ENCODE measurements around the gene SERGEF. TPM values are rescaled to one million over a fixed set of nuclear protein-coding genes. Genes with fewer than 3 reads are reported as not detected.

SERGEF gene
- total RNA-seq, 2 donors from 2014 or later, result 34.6 to 39.8 TPM

GRCh38 chr11:17775035-17775348, 237.9 kb downstream of the SERGEF start:
- H3K27ac Mint-ChIP-seq, result no peak overlapping the region
- no peaks in the 10 kb centered on the region for H3K36me3 Mint-ChIP-seq (ENCODE audit: low read depth)
- no peak overlapping the region for H3K4me3 Mint-ChIP-seq
- ATAC-seq (no peak), DNase-seq (no peak)
- H3K9me3 ChIP-seq (ENCODE audit: control insufficient read depth, low read length, poor library complexity, severe bottlenecking), result no peaks in the 10 kb centered on the region
- no peaks in the 10 kb centered on the region for H3K27me3 Mint-ChIP-seq
- H3K4me1 Mint-ChIP-seq, result no peaks in the 10 kb centered on the region

DNA sequence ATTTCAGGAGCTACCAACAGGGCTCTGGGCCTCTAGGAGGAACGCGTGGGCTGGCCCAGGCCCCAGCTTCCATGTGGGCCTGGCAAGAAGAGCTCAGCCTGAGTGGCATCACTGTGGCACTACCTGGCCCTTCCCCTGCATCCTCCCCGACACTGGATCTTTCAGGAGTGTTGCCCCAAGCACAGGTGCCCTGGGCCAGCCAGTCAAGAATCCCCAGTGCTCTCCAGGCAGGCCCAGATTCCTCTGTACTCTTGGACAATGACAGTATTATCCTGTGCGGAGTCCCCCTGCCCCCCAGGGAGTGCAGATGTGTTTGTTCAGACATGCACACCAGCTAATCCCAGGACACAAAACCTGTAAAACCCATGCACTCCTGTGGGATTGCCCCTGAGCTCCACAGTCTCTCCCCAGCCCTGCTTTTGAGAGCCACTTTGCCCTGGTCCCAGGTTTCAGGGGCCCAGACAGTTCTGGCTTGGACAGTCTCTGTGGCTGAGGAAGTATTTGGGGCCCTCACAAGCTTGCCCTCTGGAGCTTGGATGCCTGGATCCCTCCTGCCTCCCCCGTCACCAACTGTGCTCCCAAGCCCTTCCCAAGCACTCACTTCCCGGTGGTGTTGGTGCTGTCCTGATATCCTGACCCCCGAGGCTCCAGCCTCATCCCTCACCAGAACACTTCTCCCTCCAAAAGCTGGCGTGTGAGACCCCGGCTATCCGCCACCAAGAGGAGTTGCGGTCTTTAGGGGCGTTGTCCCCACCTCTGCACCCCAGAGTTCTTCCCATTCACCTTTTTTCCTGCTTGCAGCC, 238.4 kb downstream of the SERGEF start:
- no peak for ATAC-seq
- Mint-ChIP-seq H3K27me3 (no peaks in the 10 kb centered on the region), H3K4me1 (no peaks in the 10 kb centered on the region), H3K27ac (no peak overlapping the region), H3K4me3 (no peak overlapping the region), H3K36me3 (ENCODE audit: low read depth) (no peaks in the 10 kb centered on the region)
- DNase-seq, result no peak
- no peaks in the 10 kb centered on the region for H3K9me3 ChIP-seq (ENCODE audit: control insufficient read depth, low read length, poor library complexity, severe bottlenecking)

DNA sequence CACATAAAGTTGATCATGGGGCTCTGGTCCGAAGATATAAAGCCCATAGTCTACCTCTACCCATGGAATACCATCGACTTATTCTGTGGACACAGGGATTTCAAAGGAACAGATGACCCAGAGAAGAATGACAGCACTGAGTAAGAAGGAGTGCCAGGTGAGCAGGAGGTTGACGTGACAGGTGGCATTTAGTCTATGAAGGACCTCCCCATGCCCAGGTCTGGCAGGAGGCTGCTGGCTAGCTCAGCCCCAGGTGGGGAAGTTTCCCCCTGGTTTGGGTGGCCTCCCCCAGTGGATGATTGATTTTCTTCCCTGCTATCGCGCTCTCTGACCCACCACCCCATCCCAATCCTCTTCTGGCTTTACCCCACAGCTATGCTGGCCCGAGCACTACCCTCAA, 239.2 kb downstream of the SERGEF start:
- Mint-ChIP-seq H3K4me1 (no peaks in the 10 kb centered on the region), H3K27ac (no peak overlapping the region), H3K4me3 (no peak overlapping the region), H3K27me3 (no peaks in the 10 kb centered on the region), H3K36me3 (ENCODE audit: low read depth) (no peaks in the 10 kb centered on the region)
- ATAC-seq (no peak), DNase-seq (no peak)
- H3K9me3 ChIP-seq (ENCODE audit: control insufficient read depth, low read length, poor library complexity, severe bottlenecking), result no peaks in the 10 kb centered on the region

GRCh38 chr11:17772704-17773600, 239.9 kb downstream of the SERGEF start:
- peaks cover 4% of the 10 kb centered on the region for H3K4me1 Mint-ChIP-seq
- no peaks in the 10 kb centered on the region for H3K9me3 ChIP-seq (ENCODE audit: control insufficient read depth, low read length, poor library complexity, severe bottlenecking)
- no peak overlapping the region for H3K4me3 Mint-ChIP-seq
- no peaks in the 10 kb centered on the region for H3K27me3 Mint-ChIP-seq
- H3K27ac Mint-ChIP-seq, result no peak overlapping the region
- DNase-seq (no peak), ATAC-seq (no peak)
- no peaks in the 10 kb centered on the region for H3K36me3 Mint-ChIP-seq (ENCODE audit: low read depth)

- DNase-seq (no peak), ATAC-seq (no peak)
- H3K9me3 ChIP-seq (ENCODE audit: control insufficient read depth, low read length, poor library complexity, severe bottlenecking), result no peaks in the 10 kb centered on the region
- Mint-ChIP-seq H3K27me3 (no peaks in the 10 kb centered on the region), H3K4me1 (peaks cover 5% of the 10 kb centered on the region), H3K4me3 (no peak overlapping the region), H3K27ac (no peak overlapping the region), H3K36me3 (ENCODE audit: low read depth) (no peaks in the 10 kb centered on the region)
Observed at GRCh38 chr11:17771841-17772401, 240.9 kb downstream of the SERGEF start.

- no peak overlapping the region for H3K4me3 Mint-ChIP-seq
- DNase-seq (no peak), ATAC-seq (no peak)
- no peaks in the 10 kb centered on the region for H3K27me3 Mint-ChIP-seq
- H3K4me1 Mint-ChIP-seq, result peaks cover 5% of the 10 kb centered on the region
- no peaks in the 10 kb centered on the region for H3K9me3 ChIP-seq (ENCODE audit: control insufficient read depth, low read length, poor library complexity, severe bottlenecking)
- no peak overlapping the region for H3K27ac Mint-ChIP-seq
- no peaks in the 10 kb centered on the region for H3K36me3 Mint-ChIP-seq (ENCODE audit: low read depth)
Observed at GRCh38 chr11:17771415-17771814, 241.4 kb downstream of the SERGEF start.

GRCh38 chr11:17770917-17771316, 241.9 kb downstream of the SERGEF start:
- DNase-seq (no peak), ATAC-seq (no peak)
- peaks cover 5% of the 10 kb centered on the region for H3K4me1 Mint-ChIP-seq
- no peak overlapping the region for H3K27ac Mint-ChIP-seq
- H3K27me3 Mint-ChIP-seq, result peaks cover under 1% of the 10 kb centered on the region
- H3K4me3 Mint-ChIP-seq, result no peak overlapping the region
- no peaks in the 10 kb centered on the region for H3K36me3 Mint-ChIP-seq (ENCODE audit: low read depth)
- no peaks in the 10 kb centered on the region for H3K9me3 ChIP-seq (ENCODE audit: control insufficient read depth, low read length, poor library complexity, severe bottlenecking)

- Mint-ChIP-seq H3K4me1 (peaks cover 5% of the 10 kb centered on the region), H3K36me3 (ENCODE audit: low read depth) (no peaks in the 10 kb centered on the region), H3K27me3 (peaks cover 7% of the 10 kb centered on the region), H3K27ac (no peak overlapping the region), H3K4me3 (no peak overlapping the region)
- no peaks in the 10 kb centered on the region for H3K9me3 ChIP-seq (ENCODE audit: control insufficient read depth, low read length, poor library complexity, severe bottlenecking)
- ATAC-seq (no peak), DNase-seq (no peak)
Observed at GRCh38 chr11:17770048-17770652, 242.7 kb downstream of the SERGEF start.

GRCh38 chr11:17769218-17769617, 243.6 kb downstream of the SERGEF start:
- H3K9me3 ChIP-seq (ENCODE audit: control insufficient read depth, low read length, poor library complexity, severe bottlenecking), result no peaks in the 10 kb centered on the region
- no peak overlapping the region for H3K4me3 Mint-ChIP-seq
- H3K27ac Mint-ChIP-seq, result no peak overlapping the region
- H3K4me1 Mint-ChIP-seq, result peaks cover 5% of the 10 kb centered on the region
- no peak for ATAC-seq
- DNase-seq, result no peak
- H3K36me3 Mint-ChIP-seq (ENCODE audit: low read depth), result no peaks in the 10 kb centered on the region
- peaks cover 10% of the 10 kb centered on the region for H3K27me3 Mint-ChIP-seq

DNA sequence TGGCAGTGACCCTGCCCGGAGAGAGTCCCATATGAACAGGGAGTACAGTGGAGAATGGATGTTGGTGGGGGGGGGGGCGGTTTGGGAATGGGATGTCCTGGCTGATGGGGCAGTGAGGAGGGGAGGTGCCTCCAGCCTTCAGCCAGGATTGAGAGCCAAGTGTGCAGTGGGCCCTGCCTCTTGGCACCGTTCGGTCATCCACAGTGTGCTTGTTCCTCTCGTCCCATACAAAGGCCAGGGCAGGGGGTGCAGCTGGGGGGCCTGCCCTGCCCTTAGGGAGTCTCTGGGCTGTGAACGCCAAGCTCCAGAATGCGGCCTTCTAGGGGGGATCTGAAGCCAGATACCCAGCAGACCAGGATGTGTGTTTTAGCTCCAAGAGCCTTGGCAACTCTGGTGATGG, 244.3 kb downstream of the SERGEF start:
- no peaks in the 10 kb centered on the region for H3K36me3 Mint-ChIP-seq (ENCODE audit: low read depth)
- DNase-seq (no peak), ATAC-seq (no peak)
- no peak overlapping the region for H3K4me3 Mint-ChIP-seq
- H3K27ac Mint-ChIP-seq, result no peak overlapping the region
- H3K27me3 Mint-ChIP-seq, result peaks cover 13% of the 10 kb centered on the region
- H3K4me1 Mint-ChIP-seq, result peaks cover 8% of the 10 kb centered on the region
- H3K9me3 ChIP-seq (ENCODE audit: control insufficient read depth, low read length, poor library complexity, severe bottlenecking), result no peaks in the 10 kb centered on the region

DNA sequence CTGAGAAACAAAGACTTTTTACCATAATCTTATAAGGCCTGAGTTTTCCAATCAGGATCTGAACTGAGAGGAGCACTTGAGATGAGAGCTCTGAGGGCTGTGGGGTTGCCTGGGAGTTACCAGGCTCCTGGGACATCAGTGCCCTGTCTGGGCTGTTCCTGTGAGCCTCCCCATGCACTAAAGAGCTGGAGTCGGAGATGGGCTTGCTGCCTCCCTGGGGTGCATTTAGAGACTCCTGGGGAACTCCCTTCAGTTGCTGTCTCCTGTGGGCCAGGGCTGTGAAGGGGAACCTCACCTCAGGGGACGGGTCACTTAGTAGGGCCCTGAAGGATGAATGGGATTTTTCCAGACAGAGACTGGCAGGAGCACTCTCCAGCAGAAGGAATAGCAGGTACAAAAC, 244.9 kb downstream of the SERGEF start:
- no peak overlapping the region for H3K27ac Mint-ChIP-seq
- no peak for DNase-seq

DNA sequence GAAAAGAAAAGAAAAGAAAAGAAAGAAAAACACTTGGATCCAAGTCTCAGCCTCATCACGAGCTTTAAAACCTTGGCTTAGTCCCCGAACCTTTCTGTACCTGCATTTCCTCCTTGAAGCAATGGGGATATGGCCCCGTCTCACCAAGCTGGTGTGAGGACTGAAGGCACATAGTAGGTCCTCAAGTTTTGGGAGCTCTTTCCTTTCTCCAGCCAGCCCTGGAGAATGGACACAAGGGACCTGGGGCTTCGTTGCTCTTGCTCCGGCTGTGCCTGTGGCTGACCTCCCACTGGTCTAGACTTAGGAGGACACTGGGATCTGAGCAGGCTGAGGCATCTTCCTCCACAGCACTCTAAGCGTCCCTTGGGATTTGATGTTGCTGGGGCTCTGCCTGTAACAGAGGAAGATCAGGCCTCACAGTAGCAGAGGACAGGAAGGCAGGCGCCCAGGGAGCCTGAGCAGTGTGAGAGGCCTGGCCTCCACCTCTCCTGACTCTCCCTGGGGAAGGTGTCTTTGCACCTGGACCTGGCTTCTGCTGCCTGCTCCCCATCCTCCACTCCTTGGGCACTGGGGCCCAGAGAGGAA, 245.5 kb downstream of the SERGEF start:
- H3K4me1 Mint-ChIP-seq, result peaks cover 8% of the 10 kb centered on the region
- DNase-seq (no peak), ATAC-seq (no peak)
- no peak overlapping the region for H3K4me3 Mint-ChIP-seq
- H3K36me3 Mint-ChIP-seq (ENCODE audit: low read depth), result no peaks in the 10 kb centered on the region
- H3K27ac Mint-ChIP-seq, result no peak overlapping the region
- H3K9me3 ChIP-seq (ENCODE audit: control insufficient read depth, low read length, poor library complexity, severe bottlenecking), result no peaks in the 10 kb centered on the region
- peaks cover 13% of the 10 kb centered on the region for H3K27me3 Mint-ChIP-seq

More for the DNA sequence above, 244.9 kb downstream of the SERGEF start:
- no peaks in the 10 kb centered on the region for H3K9me3 ChIP-seq (ENCODE audit: control insufficient read depth, low read length, poor library complexity, severe bottlenecking)
- H3K4me1 Mint-ChIP-seq, result peaks cover 8% of the 10 kb centered on the region
- ATAC-seq, result no peak
- H3K4me3 Mint-ChIP-seq, result no peak overlapping the region
- H3K27me3 Mint-ChIP-seq, result peaks cover 13% of the 10 kb centered on the region
- no peaks in the 10 kb centered on the region for H3K36me3 Mint-ChIP-seq (ENCODE audit: low read depth)

DNA sequence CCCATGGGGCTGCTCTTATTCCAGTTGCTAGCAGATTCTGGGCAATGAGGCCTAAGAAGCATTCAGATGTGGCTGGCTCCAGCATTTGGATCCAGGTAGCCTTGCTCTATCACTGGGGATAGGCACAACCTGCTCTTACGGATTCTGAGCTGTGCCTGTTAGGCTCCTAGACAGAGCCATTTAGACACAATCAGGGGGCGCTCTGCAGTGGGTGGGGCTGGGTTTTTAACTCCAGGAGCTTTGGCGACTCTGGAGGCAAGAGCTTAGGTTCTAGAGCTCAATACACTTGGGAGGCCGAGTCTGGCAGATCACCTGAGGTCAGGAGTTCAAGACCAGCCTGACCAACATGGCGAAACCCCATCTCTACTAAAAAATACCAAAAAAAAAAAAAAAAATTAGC, 246.3 kb downstream of the SERGEF start:
- no peak for DNase-seq
- peaks cover 17% of the 10 kb centered on the region for H3K27me3 Mint-ChIP-seq
- ATAC-seq, result no peak
- peaks cover 8% of the 10 kb centered on the region for H3K4me1 Mint-ChIP-seq
- no peak overlapping the region for H3K4me3 Mint-ChIP-seq
- H3K27ac Mint-ChIP-seq, result no peak overlapping the region
- no peaks in the 10 kb centered on the region for H3K9me3 ChIP-seq (ENCODE audit: control insufficient read depth, low read length, poor library complexity, severe bottlenecking)
- H3K36me3 Mint-ChIP-seq (ENCODE audit: low read depth), result no peaks in the 10 kb centered on the region

Data from T-helper 17 cell (primary cell).